ENCODE results near the gene CNTN4. TPM values are rescaled to one million over a fixed set of nuclear protein-coding genes. Genes with fewer than 3 reads are reported as not detected.

CNTN4 gene
- total and polyA plus RNA-seq, 2 of the 8 experiments (the other 6 are each of a cell fraction or from before 2014, with no cell fraction given), result 0.41 to 2.2 TPM

DNA sequence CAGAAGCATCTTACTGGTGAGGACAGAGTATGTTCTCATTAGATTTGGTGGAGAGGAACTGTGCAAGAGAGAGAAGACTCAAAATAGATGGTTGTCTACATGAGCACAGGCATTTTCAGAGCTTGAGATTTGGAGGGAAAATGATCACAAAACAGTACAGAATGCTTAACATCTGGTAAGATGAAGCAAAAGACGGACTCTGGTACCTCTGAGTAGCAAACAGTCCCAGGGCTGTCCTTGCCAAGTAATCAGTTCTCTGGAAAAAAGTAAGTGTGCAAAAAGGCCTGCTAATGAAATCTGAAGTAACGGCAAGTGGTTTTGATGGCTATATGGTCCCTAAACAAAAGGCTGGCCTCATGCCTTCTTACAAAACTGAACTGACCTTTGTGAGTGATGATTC is 414.2 kb downstream of the CNTN4 start:
- Histone ChIP-seq H2AFZ (ENCODE audit: low read length) (no peak overlapping the region), H3K4ac (replicated peaks; ENCODE audit: insufficient read length, low read depth, low read length) (no peak overlapping the region), H3K27ac (ENCODE audit: low read depth, low read length) (no peak overlapping the region), H3K23ac (ENCODE audit: insufficient read length) (no peak overlapping the region), H4K20me1 (replicated peaks in 1 of 2; ENCODE audit: control insufficient read depth in 1 of 2, insufficient read depth in 2 of 2, low read length in 2 of 2) (no peaks in the 10 kb centered on the region), H3K36me3 (ENCODE audit: control insufficient read depth in 2 of 4, insufficient read depth in 4 of 4, low read length in 3 of 4) (no peaks in the 10 kb centered on the region), H3K18ac (ENCODE audit: extremely low read depth, low read length) (no peak overlapping the region), H3K56ac (replicated peaks; ENCODE audit: insufficient read length, low read depth, low read length) (no peak overlapping the region), H4K8ac (ENCODE audit: extremely low read depth, insufficient read depth, low read length) (no peak overlapping the region), H4K5ac (ENCODE audit: insufficient read length, low read depth, low read length) (no peak overlapping the region), H3K27me3 (replicated peaks in 1 of 4; ENCODE audit: control insufficient read depth in 3 of 4, extremely low read depth in 1 of 4, insufficient read depth in 3 of 4, low read length in 3 of 4) (peaks cover 0 to 4% (median 2%) of the 10 kb centered on the region in 4 experiments; a peak in 4 of 7 replicates), H3K4me2 (ENCODE audit: insufficient read depth in 1 of 2, low read depth in 2 of 2, low read length in 2 of 2) (no peak overlapping the region), H3K9ac (replicated peaks in 1 of 4; ENCODE audit: extremely low read depth in 1 of 4, low read depth in 3 of 4, low read length in 3 of 4) (no peak overlapping the region), H2BK15ac (ENCODE audit: low read length) (no peak overlapping the region), H3K9me3 (ENCODE audit: insufficient read depth in 2 of 2, low read depth in 1 of 2, low read length in 1 of 2) (no peaks in the 10 kb centered on the region), H3K79me1 (ENCODE audit: low read depth, low read length) (no peaks in the 10 kb centered on the region), H2AK5ac (ENCODE audit: low read depth, low read length) (no peak overlapping the region), H2BK12ac (ENCODE audit: low read depth, low read length) (no peak overlapping the region), H3K23me2 (ENCODE audit: low read depth, low read length) (no peaks in the 10 kb centered on the region), H3K4me3 (ENCODE audit: extremely low read depth in 1 of 4, insufficient read depth in 2 of 4, low read depth in 3 of 4, low read length in 4 of 4) (no peak overlapping the region), H3K4me1 (replicated peaks in 1 of 4; ENCODE audit: control insufficient read depth in 3 of 4, insufficient read depth in 4 of 4, low read length in 3 of 4) (peaks cover 0 to 2% (median 0%) of the 10 kb centered on the region in 4 experiments; a peak in 2 of 7 replicates), H2BK20ac (ENCODE audit: low read length) (no peak overlapping the region), H2BK5ac (ENCODE audit: low read depth, low read length) (no peak overlapping the region), H3K79me2 (ENCODE audit: control insufficient read depth in 1 of 2, insufficient read depth in 2 of 2, low read length in 2 of 2) (no peaks in the 10 kb centered on the region), H4K91ac (replicated peaks; ENCODE audit: insufficient read length, low read length) (no peak overlapping the region), H2BK120ac (replicated peaks; ENCODE audit: low read depth, low read length) (no peak overlapping the region), H3K14ac (ENCODE audit: insufficient read length) (no peak overlapping the region)
- WGBS, 2 experiments (ENCODE audit: extremely low coverage in 1 of 2, insufficient coverage in 1 of 2, insufficient read length in 1 of 2, insufficient replicate concordance in 2 of 2, low coverage in 1 of 2, low lambda C conversion rate in 2 of 2, missing lambda C conversion rate in 1 of 2), result 97% methylated on average over 2 of the region's 2 CpGs; no CpG with 5 or more reads in 1 of the 2 experiments
- ChIA-PET POLR2A (ENCODE audit: partially characterized antibody) (no interaction called here), CTCF (ENCODE audit: partially characterized antibody) (no interaction called here)
- no peak for TF ChIP-seq GABPA (IDR thresholded peaks at IDR 0.05; ENCODE audit: borderline replicate concordance, insufficient read depth, low read length)
- no peak for TF ChIP-seq HDAC2 (IDR thresholded peaks at IDR 0.05; ENCODE audit: borderline replicate concordance in 1 of 2, low read depth in 2 of 2, low read length in 2 of 2)
- no peak for TF ChIP-seq SIX5 (IDR thresholded peaks at IDR 0.05; ENCODE audit: low read depth, low read length)
- TF ChIP-seq CBX8 (IDR thresholded peaks at IDR 0.05; ENCODE audit: borderline replicate concordance, low read depth, low read length), result no peak
- TF ChIP-seq SP1 (IDR thresholded peaks at IDR 0.05; ENCODE audit: low read depth, low read length), result no peak
- no peak for TF ChIP-seq NANOG (IDR thresholded peaks at IDR 0.05; ENCODE audit: insufficient read depth, low read depth, low read length, poor library complexity, severe bottlenecking)
- no peak for TF ChIP-seq EZH2 (IDR thresholded peaks at IDR 0.05; ENCODE audit: low read depth, low read length, severe bottlenecking)
- TF ChIP-seq, protein P1, sequence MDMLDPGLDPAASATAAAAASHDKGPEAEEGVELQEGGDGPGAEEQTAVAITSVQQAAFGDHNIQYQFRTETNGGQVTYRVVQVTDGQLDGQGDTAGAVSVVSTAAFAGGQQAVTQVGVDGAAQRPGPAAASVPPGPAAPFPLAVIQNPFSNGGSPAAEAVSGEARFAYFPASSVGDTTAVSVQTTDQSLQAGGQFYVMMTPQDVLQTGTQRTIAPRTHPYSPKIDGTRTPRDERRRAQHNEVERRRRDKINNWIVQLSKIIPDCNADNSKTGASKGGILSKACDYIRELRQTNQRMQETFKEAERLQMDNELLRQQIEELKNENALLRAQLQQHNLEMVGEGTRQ (IDR thresholded peaks at IDR 0.05; ENCODE audit: low read length), result no peak
- FAIRE-seq, result no peak
- no peak for DNase-seq (ENCODE audit: low read depth in 1 of 2, low spot score in 2 of 2)
